SK-N-SH treated with all-trans-retinoic acid at 6 μM for 48 hours (cell line): ENCODE measurements around the gene TCAF1.

Source experiments
- ATAC-seq: fragments of 200-7000 bp; cut with Tn5 transposase; 3 replicates; pipeline ENCODE4 v1.9.1; 2020; ENCODE audit warnings: mild to moderate bottlenecking, moderate library complexity
- ARNTL ChIP-seq: fragments of 450-650 bp; formaldehyde crosslinking; IDR thresholded peaks from 2 replicates; pipeline ENCODE4 v1.5.0; 2020; ENCODE audit warnings: low read depth, mild to moderate bottlenecking, moderate library complexity, borderline replicate concordance
- BACH2 ChIP-seq: fragments of 250-450 bp; sonication (Bioruptor Pico); IDR thresholded peaks from 2 replicates; pipeline ENCODE4 v1.9.0; 2021; ENCODE audit warnings: mild to moderate bottlenecking, borderline replicate concordance
- CSDC2 ChIP-seq: fragments of 250-450 bp; sonication (Bioruptor Pico); IDR thresholded peaks from 2 replicates; pipeline ENCODE4 v1.5.0; 2020; ENCODE audit warnings: mild to moderate bottlenecking, moderate library complexity
- ESRRG ChIP-seq: fragments of 250-450 bp; sonication (Bioruptor Pico); IDR thresholded peaks from 2 replicates; pipeline ENCODE4 v1.6.1; 2021; ENCODE audit warnings: mild to moderate bottlenecking
- GLIS3 ChIP-seq: fragments of 250-450 bp; sonication (Bioruptor Pico); IDR thresholded peaks from 2 replicates; pipeline ENCODE4 v1.5.0; 2020; ENCODE audit warnings: mild to moderate bottlenecking, moderate library complexity
- ISL1 ChIP-seq: fragments of 250-450 bp; sonication (Bioruptor Pico); IDR thresholded peaks from 2 replicates; pipeline ENCODE4 v2.1.2; 2022; ENCODE audit warnings: mild to moderate bottlenecking, moderate library complexity
- OSR1 ChIP-seq: fragments of 250-450 bp; sonication (Bioruptor Pico); IDR thresholded peaks from 2 replicates; pipeline ENCODE4 v1.8.0; 2022; ENCODE audit warnings: moderate library complexity, mild to moderate bottlenecking, inconsistent platforms
- PPARA ChIP-seq: fragments of 250-450 bp; sonication (Bioruptor Pico); IDR thresholded peaks from 2 replicates; pipeline ENCODE4 v1.5.0; 2020; ENCODE audit warnings: mild to moderate bottlenecking, borderline replicate concordance
- RARB ChIP-seq: fragments of 250-450 bp; sonication (Bioruptor Pico); IDR thresholded peaks from 2 replicates; pipeline ENCODE4 v1.8.0; 2021; ENCODE audit warnings: mild to moderate bottlenecking, moderate library complexity
- SNAI2 ChIP-seq: fragments of 250-450 bp; sonication (Bioruptor Pico); IDR thresholded peaks from 2 replicates; pipeline ENCODE4 v1.5.0; 2020; ENCODE audit warnings: mild to moderate bottlenecking, moderate library complexity
- TCF4 ChIP-seq: fragments of 250-450 bp; sonication (Bioruptor Pico); IDR thresholded peaks from 2 replicates; pipeline ENCODE4 v1.8.0; 2021; ENCODE audit warnings: mild to moderate bottlenecking, moderate library complexity, borderline replicate concordance
- TOX ChIP-seq: fragments of 250-450 bp; sonication (Bioruptor Pico); IDR thresholded peaks from 2 replicates; pipeline ENCODE4 v1.8.0; 2021; ENCODE audit warnings: mild to moderate bottlenecking, moderate library complexity, borderline replicate concordance
- ZC3H10 ChIP-seq: fragments of 250-450 bp; sonication (Bioruptor Pico); IDR thresholded peaks from 2 replicates; pipeline ENCODE4 v1.5.1; 2021; ENCODE audit warnings: mild to moderate bottlenecking, moderate library complexity
- ZFP3 ChIP-seq: fragments of 250-450 bp; sonication (Bioruptor Pico); IDR thresholded peaks from 2 replicates; pipeline ENCODE4 v1.5.0; 2020; ENCODE audit warnings: mild to moderate bottlenecking, moderate library complexity
- ZFP30 ChIP-seq: fragments of 450-650 bp; formaldehyde crosslinking; IDR thresholded peaks from 2 replicates; pipeline ENCODE4 v1.5.0; 2022; ENCODE audit warnings: mild to moderate bottlenecking, moderate library complexity
- ZNF565 ChIP-seq: fragments of 450-650 bp; formaldehyde crosslinking; conservative IDR thresholded peaks from 2 replicates; pipeline ENCODE4 v1.5.0; 2020; ENCODE audit warnings: low read depth, mild to moderate bottlenecking, moderate library complexity
- ZNF70 ChIP-seq: fragments of 450-650 bp; formaldehyde crosslinking; IDR thresholded peaks from 2 replicates; pipeline ENCODE4 v1.5.0; 2020; ENCODE audit warnings: mild to moderate bottlenecking, moderate library complexity
- ZNF8 ChIP-seq: fragments of 450-650 bp; formaldehyde crosslinking; IDR thresholded peaks from 2 replicates; pipeline ENCODE4 v1.5.0; 2020; ENCODE audit warnings: mild to moderate bottlenecking, moderate library complexity
- TF ChIP-seq, protein P1 (sequence below): fragments of 250-450 bp; sonication (Bioruptor Pico); IDR thresholded peaks from 2 replicates; pipeline ENCODE4 v1.8.0; 2021; ENCODE audit warnings: low read depth, mild to moderate bottlenecking, moderate library complexity, borderline replicate concordance
- TF ChIP-seq, protein P2 (sequence below): fragments of 250-450 bp; sonication (Bioruptor Pico); IDR thresholded peaks from 2 replicates; pipeline ENCODE4 v1.5.1; 2020; ENCODE audit warnings: low read depth, mild to moderate bottlenecking, moderate library complexity
- TF ChIP-seq, protein P3 (sequence below): fragments of 250-450 bp; sonication (Bioruptor Pico); IDR thresholded peaks from 2 replicates; pipeline ENCODE4 v1.5.0; 2020; ENCODE audit warnings: mild to moderate bottlenecking, moderate library complexity
- TF ChIP-seq, protein P4 (sequence below): fragments of 250-450 bp; sonication (Bioruptor Pico); IDR thresholded peaks from 2 replicates; pipeline ENCODE4 v1.5.1; 2021; ENCODE audit warnings: mild to moderate bottlenecking, moderate library complexity

Gene TCAF1

DNA sequence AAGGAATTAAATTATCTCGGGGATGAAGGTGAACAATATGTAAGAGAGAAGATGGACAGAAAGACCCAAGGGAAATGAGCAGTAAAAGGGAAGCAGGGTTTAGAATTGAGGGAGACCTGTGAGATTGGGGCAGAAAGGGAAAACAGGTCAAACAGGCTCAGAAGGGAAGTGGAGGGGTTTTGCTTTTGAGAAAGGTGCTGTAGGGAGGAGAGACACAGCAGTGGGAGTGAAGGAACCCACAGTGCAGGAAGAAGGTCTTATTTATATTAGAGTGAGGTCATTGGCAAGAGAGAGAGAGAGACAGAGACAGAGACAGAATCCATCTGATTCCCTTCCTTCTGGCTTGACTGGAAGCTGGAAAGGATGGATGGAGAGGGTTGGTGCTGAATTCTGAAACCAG is 3.5 kb upstream of the TCAF1 start:
- ATAC-seq: no peak

DNA sequence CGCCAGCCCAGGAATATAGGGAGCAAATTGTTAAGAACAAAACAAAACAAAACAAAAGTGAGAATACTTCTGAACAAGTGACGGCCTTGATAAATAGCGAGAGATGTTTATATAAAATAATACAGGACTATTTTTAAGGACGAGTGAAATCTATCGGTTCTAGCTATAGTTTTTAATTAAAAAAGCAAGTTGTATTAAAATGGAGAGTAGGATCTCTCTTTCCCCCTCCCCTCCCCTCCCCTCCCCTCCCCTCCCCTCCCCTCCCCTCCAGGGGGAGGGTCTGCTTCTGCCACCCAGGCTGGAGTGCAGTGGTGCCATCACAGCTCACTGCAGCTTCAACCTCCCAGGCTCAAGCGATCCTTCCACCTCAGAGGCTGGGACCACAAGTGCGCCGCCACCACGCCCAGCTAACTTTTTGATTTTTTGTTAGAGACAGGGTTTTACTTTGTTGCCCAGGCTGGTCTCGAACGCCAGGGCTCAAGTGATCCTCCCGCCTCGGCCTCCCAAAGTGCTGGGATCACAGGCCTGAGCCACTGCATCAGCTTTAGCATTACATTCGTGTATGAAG is 440 bp upstream of the TCAF1 start:
- no peak for ATAC-seq
- TF ChIP-seq, protein P1, sequence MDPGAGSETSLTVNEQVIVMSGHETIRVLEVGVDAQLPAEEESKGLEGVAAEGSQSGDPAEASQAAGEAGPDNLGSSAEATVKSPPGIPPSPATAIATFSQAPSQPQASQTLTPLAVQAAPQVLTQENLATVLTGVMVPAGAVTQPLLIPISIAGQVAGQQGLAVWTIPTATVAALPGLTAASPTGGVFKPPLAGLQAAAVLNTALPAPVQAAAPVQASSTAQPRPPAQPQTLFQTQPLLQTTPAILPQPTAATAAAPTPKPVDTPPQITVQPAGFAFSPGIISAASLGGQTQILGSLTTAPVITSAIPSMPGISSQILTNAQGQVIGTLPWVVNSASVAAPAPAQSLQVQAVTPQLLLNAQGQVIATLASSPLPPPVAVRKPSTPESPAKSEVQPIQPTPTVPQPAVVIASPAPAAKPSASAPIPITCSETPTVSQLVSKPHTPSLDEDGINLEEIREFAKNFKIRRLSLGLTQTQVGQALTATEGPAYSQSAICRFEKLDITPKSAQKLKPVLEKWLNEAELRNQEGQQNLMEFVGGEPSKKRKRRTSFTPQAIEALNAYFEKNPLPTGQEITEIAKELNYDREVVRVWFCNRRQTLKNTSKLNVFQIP: no peak
- no peak for TF ChIP-seq CSDC2
- no peak for TF ChIP-seq GLIS3 (CRISPR knock-in tag)
- TF ChIP-seq ZNF70 (CRISPR knock-in tag): no peak
- no peak for TF ChIP-seq ESRRG (CRISPR knock-in tag)
- TF ChIP-seq OSR1: no peak
- TF ChIP-seq ZC3H10 (CRISPR knock-in tag): no peak
- TF ChIP-seq, protein P2, sequence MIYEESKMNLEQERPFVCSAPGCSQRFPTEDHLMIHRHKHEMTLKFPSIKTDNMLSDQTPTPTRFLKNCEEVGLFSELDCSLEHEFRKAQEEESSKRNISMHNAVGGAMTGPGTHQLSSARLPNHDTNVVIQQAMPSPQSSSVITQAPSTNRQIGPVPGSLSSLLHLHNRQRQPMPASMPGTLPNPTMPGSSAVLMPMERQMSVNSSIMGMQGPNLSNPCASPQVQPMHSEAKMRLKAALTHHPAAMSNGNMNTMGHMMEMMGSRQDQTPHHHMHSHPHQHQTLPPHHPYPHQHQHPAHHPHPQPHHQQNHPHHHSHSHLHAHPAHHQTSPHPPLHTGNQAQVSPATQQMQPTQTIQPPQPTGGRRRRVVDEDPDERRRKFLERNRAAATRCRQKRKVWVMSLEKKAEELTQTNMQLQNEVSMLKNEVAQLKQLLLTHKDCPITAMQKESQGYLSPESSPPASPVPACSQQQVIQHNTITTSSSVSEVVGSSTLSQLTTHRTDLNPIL: no peak
- no peak for TF ChIP-seq ARNTL
- no peak for TF ChIP-seq ZFP30
- TF ChIP-seq ZNF565 (CRISPR knock-in tag): no peak
- TF ChIP-seq, protein P3, sequence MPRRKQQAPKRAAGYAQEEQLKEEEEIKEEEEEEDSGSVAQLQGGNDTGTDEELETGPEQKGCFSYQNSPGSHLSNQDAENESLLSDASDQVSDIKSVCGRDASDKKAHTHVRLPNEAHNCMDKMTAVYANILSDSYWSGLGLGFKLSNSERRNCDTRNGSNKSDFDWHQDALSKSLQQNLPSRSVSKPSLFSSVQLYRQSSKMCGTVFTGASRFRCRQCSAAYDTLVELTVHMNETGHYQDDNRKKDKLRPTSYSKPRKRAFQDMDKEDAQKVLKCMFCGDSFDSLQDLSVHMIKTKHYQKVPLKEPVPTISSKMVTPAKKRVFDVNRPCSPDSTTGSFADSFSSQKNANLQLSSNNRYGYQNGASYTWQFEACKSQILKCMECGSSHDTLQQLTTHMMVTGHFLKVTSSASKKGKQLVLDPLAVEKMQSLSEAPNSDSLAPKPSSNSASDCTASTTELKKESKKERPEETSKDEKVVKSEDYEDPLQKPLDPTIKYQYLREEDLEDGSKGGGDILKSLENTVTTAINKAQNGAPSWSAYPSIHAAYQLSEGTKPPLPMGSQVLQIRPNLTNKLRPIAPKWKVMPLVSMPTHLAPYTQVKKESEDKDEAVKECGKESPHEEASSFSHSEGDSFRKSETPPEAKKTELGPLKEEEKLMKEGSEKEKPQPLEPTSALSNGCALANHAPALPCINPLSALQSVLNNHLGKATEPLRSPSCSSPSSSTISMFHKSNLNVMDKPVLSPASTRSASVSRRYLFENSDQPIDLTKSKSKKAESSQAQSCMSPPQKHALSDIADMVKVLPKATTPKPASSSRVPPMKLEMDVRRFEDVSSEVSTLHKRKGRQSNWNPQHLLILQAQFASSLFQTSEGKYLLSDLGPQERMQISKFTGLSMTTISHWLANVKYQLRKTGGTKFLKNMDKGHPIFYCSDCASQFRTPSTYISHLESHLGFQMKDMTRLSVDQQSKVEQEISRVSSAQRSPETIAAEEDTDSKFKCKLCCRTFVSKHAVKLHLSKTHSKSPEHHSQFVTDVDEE (CRISPR knock-in tag): no peak
- TF ChIP-seq PPARA: no peak
- TF ChIP-seq, protein P4, sequence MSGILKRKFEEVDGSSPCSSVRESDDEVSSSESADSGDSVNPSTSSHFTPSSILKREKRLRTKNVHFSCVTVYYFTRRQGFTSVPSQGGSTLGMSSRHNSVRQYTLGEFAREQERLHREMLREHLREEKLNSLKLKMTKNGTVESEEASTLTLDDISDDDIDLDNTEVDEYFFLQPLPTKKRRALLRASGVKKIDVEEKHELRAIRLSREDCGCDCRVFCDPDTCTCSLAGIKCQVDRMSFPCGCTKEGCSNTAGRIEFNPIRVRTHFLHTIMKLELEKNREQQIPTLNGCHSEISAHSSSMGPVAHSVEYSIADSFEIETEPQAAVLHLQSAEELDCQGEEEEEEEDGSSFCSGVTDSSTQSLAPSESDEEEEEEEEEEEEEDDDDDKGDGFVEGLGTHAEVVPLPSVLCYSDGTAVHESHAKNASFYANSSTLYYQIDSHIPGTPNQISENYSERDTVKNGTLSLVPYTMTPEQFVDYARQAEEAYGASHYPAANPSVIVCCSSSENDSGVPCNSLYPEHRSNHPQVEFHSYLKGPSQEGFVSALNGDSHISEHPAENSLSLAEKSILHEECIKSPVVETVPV (CRISPR knock-in tag): no peak
- TF ChIP-seq SNAI2 (CRISPR knock-in tag): no peak

More for the DNA sequence above, 3.5 kb upstream of the TCAF1 start:
- TF ChIP-seq RARB (CRISPR knock-in tag) (no peak), PPARA (no peak), ZNF8 (CRISPR knock-in tag) (no peak), ZNF565 (CRISPR knock-in tag) (no peak), ZFP30 (no peak), ZNF70 (CRISPR knock-in tag) (no peak), ZC3H10 (CRISPR knock-in tag) (no peak), ISL1 (no peak), ARNTL (no peak), ZFP3 (CRISPR knock-in tag) (no peak), TOX (CRISPR knock-in tag) (no peak), ESRRG (CRISPR knock-in tag) (no peak), BACH2 (no peak), TCF4 (no peak)
- TF ChIP-seq, protein P3 (CRISPR knock-in tag): no peak
- TF ChIP-seq, protein P4 (CRISPR knock-in tag): no peak
- TF ChIP-seq, protein P2: no peak
- TF ChIP-seq, protein P1: no peak
